Muscle layer of colon (tissue), 2 donors: ENCODE results near the gene FGFR3.

ENCODE experiments used
- H3K27ac ChIP-seq: one replicate; pipeline ENCODE4 v1.7.0; 2013; ENCODE audit warnings: low read depth, mild to moderate bottlenecking, low read length, moderate library complexity
- H3K27me3 ChIP-seq, 2 donors: one replicate each; pipeline ENCODE4 v1.7.0; 2013; ENCODE audit warnings: low read length in 2 of 2, mild to moderate bottlenecking in 2 of 2; ENCODE audit not compliant: insufficient read depth in 2 of 2, control insufficient read depth in 1 of 2
- H3K36me3 ChIP-seq: one replicate; pipeline ENCODE4 v1.7.0; 2013; ENCODE audit warnings: mild to moderate bottlenecking, low read length; ENCODE audit not compliant: insufficient read depth
- H3K4me1 ChIP-seq: one replicate; pipeline ENCODE4 v1.7.0; 2013; ENCODE audit warnings: mild to moderate bottlenecking, low read length; ENCODE audit not compliant: insufficient read depth
- H3K4me3 ChIP-seq, 2 donors: one replicate each; pipeline ENCODE4 v1.7.0; 2013; ENCODE audit warnings: low read length in 2 of 2, low read depth in 1 of 2, mild to moderate bottlenecking in 1 of 2, moderate library complexity in 1 of 2
- H3K9ac ChIP-seq: one replicate; pipeline ENCODE4 v1.7.0; 2013; ENCODE audit warnings: low read length
- H3K9me3 ChIP-seq: one replicate; pipeline ENCODE4 v1.7.0; 2013; ENCODE audit warnings: mild to moderate bottlenecking, low read length
- donor health status: abdominal sarcoma.
- donor health status: Adenocarcinoma of cecum.

FGFR3 gene

GRCh38 chr4:1756893-1757779, 36.0 kb upstream of the FGFR3 start:
- Histone ChIP-seq H3K36me3 (no peaks in the 10 kb centered on the region), H3K9me3 (no peaks in the 10 kb centered on the region), H3K9ac (no peak overlapping the region), H3K27ac (no peak overlapping the region), H3K4me3 (no peak overlapping the region), H3K27me3 (peaks cover 0 to 3% of the 10 kb centered on the region in 2 donors), H3K4me1 (no peaks in the 10 kb centered on the region)

GRCh38 chr4:1757836-1758235, 35.3 kb upstream of the FGFR3 start:
- Histone ChIP-seq H3K27me3 (peaks cover 0 to 4% of the 10 kb centered on the region in 2 donors), H3K4me3 (no peak overlapping the region), H3K36me3 (no peaks in the 10 kb centered on the region), H3K27ac (no peak overlapping the region), H3K9me3 (no peaks in the 10 kb centered on the region), H3K9ac (no peak overlapping the region), H3K4me1 (no peaks in the 10 kb centered on the region)

GRCh38 chr4:1758306-1759121, 34.6 kb upstream of the FGFR3 start:
- Histone ChIP-seq H3K4me1 (no peaks in the 10 kb centered on the region), H3K27ac (no peak overlapping the region), H3K27me3 (peaks cover 0 to 4% of the 10 kb centered on the region in 2 donors)

GRCh38 chr4:1759170-1759817, 33.8 kb upstream of the FGFR3 start:
- no peaks in the 10 kb centered on the region for H3K36me3 ChIP-seq
- H3K27ac ChIP-seq: no peak overlapping the region
- no peak overlapping the region for H3K4me3 ChIP-seq

More at GRCh38 chr4:1758306-1759121, 34.6 kb upstream of the FGFR3 start:
- no peak overlapping the region for H3K9ac ChIP-seq
- no peaks in the 10 kb centered on the region for H3K9me3 ChIP-seq
- no peak overlapping the region for H3K4me3 ChIP-seq
- H3K36me3 ChIP-seq: no peaks in the 10 kb centered on the region

DNA sequence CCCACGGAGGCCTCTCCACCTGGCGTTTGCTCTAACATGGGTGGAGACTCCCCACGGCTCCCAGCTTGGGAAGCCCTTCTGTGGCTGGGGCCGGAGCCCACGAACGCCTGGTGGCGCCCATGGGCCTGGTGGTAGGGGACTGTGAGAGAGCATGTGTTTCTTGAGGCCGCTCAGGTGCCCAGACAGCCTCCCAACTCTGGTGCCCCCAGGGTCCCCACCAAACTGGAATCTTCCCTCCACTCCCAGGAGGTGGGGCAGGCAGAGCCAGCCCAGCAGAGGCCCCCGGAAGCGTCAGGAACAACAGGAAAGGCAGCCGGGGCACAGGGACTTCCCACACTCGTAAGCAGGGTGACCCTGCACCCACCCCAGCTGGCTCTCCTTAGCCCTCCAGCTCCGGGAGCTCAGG, 33.3 kb upstream of the FGFR3 start:
- Histone ChIP-seq H3K36me3 (no peaks in the 10 kb centered on the region), H3K9me3 (no peaks in the 10 kb centered on the region), H3K4me3 (no peak overlapping the region), H3K9ac (no peak overlapping the region), H3K27me3 (peaks cover 0 to 4% of the 10 kb centered on the region in 2 donors), H3K4me1 (peaks cover 8% of the 10 kb centered on the region), H3K27ac (no peak overlapping the region)

More at GRCh38 chr4:1759170-1759817, 33.8 kb upstream of the FGFR3 start:
- peaks cover 0 to 4% of the 10 kb centered on the region in 2 donors for H3K27me3 ChIP-seq
- H3K9me3 ChIP-seq: no peaks in the 10 kb centered on the region
- H3K4me1 ChIP-seq: peaks cover 7% of the 10 kb centered on the region
- H3K9ac ChIP-seq: no peak overlapping the region

- Histone ChIP-seq H3K27me3 (peaks cover 0 to 4% of the 10 kb centered on the region in 2 donors), H3K4me3 (no peak overlapping the region), H3K36me3 (no peaks in the 10 kb centered on the region), H3K9ac (no peak overlapping the region), H3K9me3 (no peaks in the 10 kb centered on the region), H3K4me1 (peaks cover 8% of the 10 kb centered on the region), H3K27ac (no peak overlapping the region)
Measured at GRCh38 chr4:1760521-1761071, 32.5 kb upstream of the FGFR3 start.

DNA sequence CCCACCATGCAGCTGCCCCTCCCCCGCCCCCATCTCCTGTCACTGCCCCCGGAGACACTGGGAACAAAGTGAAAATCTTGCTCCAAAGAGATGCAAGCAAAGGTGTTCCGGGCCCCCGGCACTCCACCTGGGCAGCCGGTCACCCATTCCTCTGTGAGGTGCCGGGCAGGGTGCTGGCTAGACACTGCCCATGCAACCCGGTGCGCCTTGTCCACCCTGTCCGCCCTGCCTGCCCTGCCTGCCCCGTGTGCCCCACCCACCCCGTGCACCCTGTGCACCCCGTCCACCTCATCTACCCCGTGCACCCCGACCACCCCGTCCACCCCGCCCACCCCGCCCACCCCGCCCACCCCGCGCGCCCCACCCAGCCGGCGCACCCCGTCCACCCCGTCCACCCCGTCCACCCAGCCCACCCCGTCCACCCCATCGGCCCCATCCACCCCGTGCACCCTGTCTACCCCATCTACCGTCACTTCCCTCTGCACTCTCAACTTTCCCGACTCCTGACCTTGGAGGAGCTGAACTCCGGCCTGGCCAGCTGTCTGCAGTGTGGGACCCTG, 31.9 kb upstream of the FGFR3 start:
- no peak overlapping the region for H3K27ac ChIP-seq
- peaks cover 0 to 6% of the 10 kb centered on the region in 2 donors for H3K27me3 ChIP-seq
- H3K9ac ChIP-seq: no peak overlapping the region
- peaks cover 8% of the 10 kb centered on the region for H3K4me1 ChIP-seq
- H3K4me3 ChIP-seq: no peak overlapping the region
- no peaks in the 10 kb centered on the region for H3K9me3 ChIP-seq
- H3K36me3 ChIP-seq: no peaks in the 10 kb centered on the region

GRCh38 chr4:1762264-1763010, 30.7 kb upstream of the FGFR3 start:
- Histone ChIP-seq H3K27me3 (peaks cover 0 to 11% of the 10 kb centered on the region in 2 donors), H3K4me1 (peaks cover 8% of the 10 kb centered on the region), H3K27ac (no peak overlapping the region)

GRCh38 chr4:1763070-1763549, 30.0 kb upstream of the FGFR3 start:
- Histone ChIP-seq H3K27ac (no peak overlapping the region), H3K36me3 (no peaks in the 10 kb centered on the region), H3K27me3 (peaks cover 2 to 14% of the 10 kb centered on the region in 2 donors), H3K9ac (no peak overlapping the region), H3K4me1 (peaks cover 8% of the 10 kb centered on the region), H3K4me3 (no peak overlapping the region), H3K9me3 (no peaks in the 10 kb centered on the region)

More at GRCh38 chr4:1762264-1763010, 30.7 kb upstream of the FGFR3 start:
- Histone ChIP-seq H3K9ac (no peak overlapping the region), H3K4me3 (no peak overlapping the region), H3K36me3 (no peaks in the 10 kb centered on the region), H3K9me3 (no peaks in the 10 kb centered on the region)

- H3K9me3 ChIP-seq: no peaks in the 10 kb centered on the region
- H3K9ac ChIP-seq: no peak overlapping the region
- H3K27me3 ChIP-seq: peaks cover 4 to 19% of the 10 kb centered on the region in 2 donors
- H3K4me3 ChIP-seq: no peak overlapping the region
- H3K36me3 ChIP-seq: no peaks in the 10 kb centered on the region
- H3K4me1 ChIP-seq: peaks cover 8% of the 10 kb centered on the region
- H3K27ac ChIP-seq: no peak overlapping the region
Measured at GRCh38 chr4:1763550-1764080, 29.5 kb upstream of the FGFR3 start.
